Inflammatory macrophage treated with lipopolysaccharide for 4 hours (primary cell): Measurements from ENCODE around the gene ROR1.
"Not testable (repeated sequence)": the region's sequence is repeated elsewhere in the genome, so short reads cannot be mapped to it uniquely, and the experiment has no call there.

ENCODE experiments used
- DNase-seq: peaks from one replicate; pipeline ENCODE4 v3.0.0-alpha.2; 2020

Gene ROR1

DNA sequence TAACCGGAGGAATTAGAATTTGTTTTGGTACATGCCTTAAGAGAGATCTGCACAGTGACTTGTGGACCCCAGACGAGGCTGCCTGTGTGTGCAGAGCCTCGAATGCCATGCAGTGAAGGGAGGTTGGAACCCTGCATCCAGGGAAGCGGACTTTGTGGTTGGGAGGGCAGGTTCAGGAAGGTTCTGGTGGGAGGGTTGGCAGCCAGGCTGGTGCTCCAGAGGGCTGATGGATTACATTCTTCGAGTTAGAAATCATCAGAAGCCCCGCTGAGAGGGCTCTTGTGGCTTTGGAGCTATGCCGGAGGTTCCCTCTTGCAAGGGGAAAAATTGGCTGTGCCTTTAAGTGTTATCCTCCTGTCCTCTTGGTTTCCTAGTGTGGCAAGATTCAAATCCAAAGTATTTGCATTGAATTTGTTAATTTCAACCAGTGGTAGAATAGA lies 21.1 kb downstream of the ROR1 start:
- DNase-seq, result no peak

GRCh38 chr1:63795455-63795854 lies 21.6 kb downstream of the ROR1 start:
- DNase-seq, result no peak

DNA sequence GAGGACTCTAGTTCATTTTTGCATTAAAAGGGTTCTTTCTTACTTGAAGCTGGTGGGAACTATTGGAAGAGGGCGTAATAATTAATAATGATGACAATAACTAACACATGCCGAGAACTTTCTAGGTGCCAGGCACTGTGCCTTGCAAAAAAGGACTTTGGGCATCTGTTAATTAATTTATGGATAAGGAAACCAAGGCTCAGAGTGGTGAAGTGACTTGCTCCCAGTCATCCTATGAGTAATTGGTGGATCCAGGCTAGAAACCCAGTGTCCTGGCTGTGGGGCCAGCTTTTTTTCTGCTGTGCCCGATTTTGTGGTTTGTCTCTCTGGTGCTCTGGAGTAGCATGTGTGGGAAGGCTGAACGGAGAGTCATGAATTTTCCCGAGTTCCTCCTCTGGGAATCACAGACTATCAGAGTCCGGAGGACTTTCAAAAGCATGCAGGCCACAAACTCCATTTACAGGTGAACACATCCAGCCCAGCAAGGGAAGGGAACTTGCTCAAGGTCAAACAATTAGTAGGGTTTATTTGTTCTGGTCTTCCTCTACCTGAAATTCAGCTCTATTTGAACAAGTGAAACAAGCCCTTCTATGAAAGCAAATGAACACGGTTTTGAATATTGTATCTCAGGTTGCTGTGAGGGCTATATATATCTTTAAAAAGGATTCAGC lies 23.4 kb downstream of the ROR1 start:
- DNase-seq, result no peak

DNA sequence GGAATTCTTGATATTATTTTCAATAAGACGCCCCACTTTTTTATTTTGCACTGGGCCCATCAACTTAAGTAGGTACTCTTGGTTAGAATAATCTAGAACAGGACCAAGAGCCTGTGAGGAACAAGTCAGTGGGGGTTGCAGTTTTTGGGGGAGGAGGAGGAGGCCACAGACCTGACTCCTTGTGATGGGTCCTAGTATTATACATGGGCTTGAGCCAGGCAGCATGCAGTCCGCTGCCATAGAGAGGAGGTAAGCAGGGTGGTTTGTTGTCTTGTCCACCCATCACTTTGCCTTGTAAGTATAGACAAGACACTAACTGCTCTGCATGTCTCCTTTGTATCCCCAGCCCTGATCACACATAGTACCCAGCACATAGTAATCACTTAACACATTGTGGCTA lies 24.5 kb downstream of the ROR1 start:
- DNase-seq, result no peak

DNA sequence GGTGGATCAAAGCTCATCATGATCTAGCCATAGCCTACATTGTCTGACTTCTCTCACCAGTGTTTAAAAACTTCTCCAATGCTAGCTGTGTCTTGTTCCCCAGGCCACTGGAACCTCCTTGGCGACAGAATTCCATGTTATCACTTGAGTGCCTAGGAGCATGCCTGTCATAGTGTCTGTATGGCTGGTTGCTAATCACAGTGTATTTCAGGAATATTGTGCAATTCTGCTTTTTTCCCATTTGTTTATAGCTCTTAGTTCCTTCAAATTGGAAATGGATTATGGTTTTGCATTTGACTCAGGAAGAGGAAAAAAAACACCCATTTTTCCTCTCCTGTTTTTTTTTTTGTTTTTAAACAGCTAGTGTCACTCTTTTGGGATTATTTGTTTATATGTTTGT lies 25.5 kb downstream of the ROR1 start:
- DNase-seq, result no peak

DNA sequence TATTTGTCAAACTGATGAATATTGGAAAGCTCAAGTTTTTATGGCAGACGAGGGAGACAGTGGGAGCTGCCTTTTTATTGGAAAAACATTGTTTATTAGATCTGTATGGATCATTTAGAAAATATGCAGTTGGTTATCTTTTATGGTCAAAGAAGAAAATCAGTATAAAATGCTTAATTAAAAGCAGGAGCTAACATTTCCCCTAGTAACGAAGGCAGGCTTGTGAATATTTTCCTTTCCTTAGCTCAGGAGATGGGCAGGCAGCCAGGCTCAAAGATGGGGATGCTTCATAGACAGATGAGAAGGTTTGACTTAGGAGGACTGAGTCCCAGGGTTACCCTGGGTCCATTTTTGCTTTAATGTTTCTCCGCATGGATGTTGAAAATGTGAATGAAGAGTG lies 26.0 kb downstream of the ROR1 start:
- DNase-seq, result no peak

- no peak for DNase-seq
These were observed 28.3 kb downstream of the ROR1 start for GRCh38 chr1:63802109-63802508.

- DNase-seq, result no peak
These were observed 31.1 kb downstream of the ROR1 start for GRCh38 chr1:63804829-63805484.

GRCh38 chr1:63807046-63807445 lies 33.2 kb downstream of the ROR1 start:
- no peak for DNase-seq

DNA sequence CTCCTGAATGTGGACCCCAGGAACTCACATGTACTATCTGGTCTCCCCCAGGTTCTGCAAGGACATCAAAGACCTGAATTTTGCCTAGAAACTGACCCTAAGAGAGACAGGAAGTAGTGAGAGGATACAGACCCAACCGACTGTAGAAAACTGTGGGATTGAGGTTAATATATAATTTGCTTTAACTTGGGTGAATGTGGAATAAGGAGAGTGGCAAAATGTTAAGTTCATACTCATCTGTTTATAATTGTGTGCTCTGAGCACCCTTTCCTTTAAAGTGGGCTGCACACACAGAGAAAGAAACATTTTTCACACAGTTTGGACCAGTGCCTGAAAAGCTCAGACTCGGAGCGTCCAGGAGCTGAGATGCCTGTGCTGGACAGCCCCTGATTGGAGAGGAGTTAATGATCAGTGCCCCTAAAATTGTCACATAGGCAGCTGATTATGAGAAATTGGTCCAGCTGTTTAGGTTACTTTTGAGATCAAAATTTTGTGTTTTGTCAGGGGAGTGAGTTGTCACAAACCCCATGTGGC lies 37.2 kb downstream of the ROR1 start:
- no peak for DNase-seq

- no peak for DNase-seq
These were observed 38.4 kb downstream of the ROR1 start for GRCh38 chr1:63812071-63812700.

GRCh38 chr1:63813829-63814277 lies 40.0 kb downstream of the ROR1 start:
- peak; percentile 80 for DNase-seq

- DNase-seq, result not testable (repeated sequence)
These were observed 42.5 kb downstream of the ROR1 start for GRCh38 chr1:63816217-63816815.

GRCh38 chr1:63817152-63817667 lies 43.4 kb downstream of the ROR1 start:
- DNase-seq, result peak; percentile 6

DNA sequence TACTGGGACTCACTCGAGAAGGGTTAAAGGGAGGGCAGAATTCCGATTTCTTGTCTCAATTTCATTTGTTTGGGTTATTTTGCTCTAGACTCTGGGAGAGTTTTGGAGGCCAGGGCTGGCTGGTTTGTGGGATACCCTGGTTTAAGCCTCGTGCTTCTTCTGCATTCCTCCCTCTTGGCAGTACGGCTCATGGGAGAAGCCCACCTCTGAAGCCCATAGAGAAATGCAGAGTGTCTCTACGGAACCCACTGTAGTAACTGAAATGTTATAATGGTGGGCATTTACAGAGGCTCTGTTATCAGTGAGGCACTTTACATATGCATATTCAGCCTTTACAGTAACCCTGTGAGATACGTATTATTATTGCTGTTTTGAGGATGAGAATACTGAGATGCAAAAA lies 43.9 kb downstream of the ROR1 start:
- no peak for DNase-seq

- DNase-seq, result no peak
These were observed 44.9 kb downstream of the ROR1 start for GRCh38 chr1:63818567-63819325.

- DNase-seq, result no peak
These were observed 46.0 kb downstream of the ROR1 start for GRCh38 chr1:63819795-63820194.

GRCh38 chr1:63821091-63822005 lies 47.5 kb downstream of the ROR1 start:
- DNase-seq, result peak; percentile 47

GRCh38 chr1:63822540-63822939 lies 48.7 kb downstream of the ROR1 start:
- no peak for DNase-seq

- DNase-seq, result no peak
These were observed 50.6 kb downstream of the ROR1 start for GRCh38 chr1:63824451-63824850.

DNA sequence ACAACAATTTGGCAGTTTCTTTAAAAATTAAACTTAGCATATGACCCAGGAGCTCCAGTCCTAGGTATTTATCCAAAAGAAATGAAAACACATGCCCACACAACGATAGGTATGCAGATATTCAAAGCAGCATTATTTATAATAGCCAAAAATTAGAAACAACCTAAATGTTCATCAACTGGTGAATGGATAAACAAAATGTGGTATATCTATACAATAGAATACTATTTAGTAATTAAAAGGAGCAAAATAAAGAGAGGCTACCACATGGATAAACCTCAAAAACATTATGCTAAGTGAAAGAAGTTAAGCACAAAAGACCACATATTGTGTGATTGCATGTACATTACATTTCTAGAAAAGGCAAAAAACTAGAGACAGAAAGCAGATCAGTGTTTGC lies 51.3 kb downstream of the ROR1 start:
- DNase-seq, result no peak
